Astrocyte of the cerebellum (primary cell): ENCODE results near the gene MOXD1.

Experiments
- DNase-seq: peaks from one replicate; pipeline ENCODE4 v3.0.0-alpha.2; 2011; ENCODE audit warnings: low read depth
- H3K4me3 ChIP-seq: 2 replicates; pipeline ENCODE4 v1.5.1; 2011; ENCODE audit warnings: mild to moderate bottlenecking, low read depth, low read length, moderate library complexity
- in situ Hi-C: cut with HindIII; loops from 2 replicates; pipeline ENCODE4 v1.10.0; 2017; ENCODE audit warnings: low sequenced_read_pairs
- TF ChIP-seq, protein P1 (sequence below): IDR thresholded peaks from 2 replicates; pipeline ENCODE4 v1.5.1; 2012; ENCODE audit warnings: low read length, low read depth, moderate library complexity, mild to moderate bottlenecking; ENCODE audit errors: missing control alignments

MOXD1 gene

DNA sequence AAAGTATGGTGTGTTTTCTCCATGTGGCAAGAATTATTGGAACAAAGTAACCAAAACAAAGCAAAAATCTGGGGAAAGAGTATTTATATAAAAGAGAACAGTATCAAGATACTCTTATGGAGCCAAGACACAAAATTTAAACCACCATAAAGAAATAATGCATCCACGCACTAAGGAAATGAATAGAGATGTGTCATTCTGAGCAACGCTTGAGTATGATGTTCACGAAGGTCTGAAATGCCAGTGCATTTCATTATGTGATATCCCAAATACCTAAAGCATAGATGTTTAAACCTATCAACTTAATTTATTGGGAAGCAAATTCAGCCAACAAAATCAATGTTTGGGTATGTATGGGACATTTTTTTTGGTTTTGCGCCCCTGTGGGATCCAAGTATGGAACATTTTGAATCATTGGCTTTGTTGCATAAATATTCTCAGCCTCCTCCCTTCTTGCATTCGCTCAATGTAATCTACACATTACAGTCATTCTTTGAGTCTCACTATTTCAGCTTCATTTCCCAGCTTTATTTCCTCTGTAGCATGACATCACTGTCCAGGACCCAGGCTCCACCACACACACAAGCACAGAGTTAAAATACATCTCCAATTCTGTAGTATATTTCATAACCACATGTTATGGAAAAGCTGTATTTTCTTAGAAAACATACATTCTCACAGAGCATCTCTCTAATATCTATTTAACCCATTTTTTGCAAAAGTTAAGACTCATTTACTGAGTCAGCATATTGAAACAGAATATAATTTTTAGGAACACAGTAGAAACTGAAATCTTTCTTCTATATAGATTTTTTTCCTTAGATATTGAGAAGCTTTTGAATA lies 11.6 kb upstream of the MOXD1 start:
- TF ChIP-seq, protein P1, sequence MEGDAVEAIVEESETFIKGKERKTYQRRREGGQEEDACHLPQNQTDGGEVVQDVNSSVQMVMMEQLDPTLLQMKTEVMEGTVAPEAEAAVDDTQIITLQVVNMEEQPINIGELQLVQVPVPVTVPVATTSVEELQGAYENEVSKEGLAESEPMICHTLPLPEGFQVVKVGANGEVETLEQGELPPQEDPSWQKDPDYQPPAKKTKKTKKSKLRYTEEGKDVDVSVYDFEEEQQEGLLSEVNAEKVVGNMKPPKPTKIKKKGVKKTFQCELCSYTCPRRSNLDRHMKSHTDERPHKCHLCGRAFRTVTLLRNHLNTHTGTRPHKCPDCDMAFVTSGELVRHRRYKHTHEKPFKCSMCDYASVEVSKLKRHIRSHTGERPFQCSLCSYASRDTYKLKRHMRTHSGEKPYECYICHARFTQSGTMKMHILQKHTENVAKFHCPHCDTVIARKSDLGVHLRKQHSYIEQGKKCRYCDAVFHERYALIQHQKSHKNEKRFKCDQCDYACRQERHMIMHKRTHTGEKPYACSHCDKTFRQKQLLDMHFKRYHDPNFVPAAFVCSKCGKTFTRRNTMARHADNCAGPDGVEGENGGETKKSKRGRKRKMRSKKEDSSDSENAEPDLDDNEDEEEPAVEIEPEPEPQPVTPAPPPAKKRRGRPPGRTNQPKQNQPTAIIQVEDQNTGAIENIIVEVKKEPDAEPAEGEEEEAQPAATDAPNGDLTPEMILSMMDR = no peak
- H3K4me3 ChIP-seq = no peak overlapping the region
- in situ Hi-C loops = no loop called here
- no peak for DNase-seq

DNA sequence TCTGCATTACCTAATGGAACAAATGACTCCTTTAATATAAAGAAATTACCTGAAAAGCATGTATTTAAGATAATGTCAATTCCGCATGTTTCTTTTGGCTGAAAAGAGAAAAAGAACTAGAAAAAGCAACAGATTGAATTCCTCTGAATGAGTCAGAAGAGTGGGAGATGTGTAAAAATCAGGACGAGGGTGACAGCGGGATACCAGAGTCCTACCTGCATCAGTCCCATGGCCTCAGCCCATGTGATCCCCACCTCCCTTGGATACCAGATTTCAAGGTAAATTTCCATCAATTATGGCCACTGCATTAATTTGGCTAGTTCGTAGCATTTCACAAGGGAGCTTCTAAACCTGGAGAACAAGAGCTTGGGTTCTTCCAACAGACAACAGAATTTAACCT lies 10.0 kb upstream of the MOXD1 start:
- no peak for DNase-seq
- TF ChIP-seq, protein P1 = no peak
- no peak overlapping the region for H3K4me3 ChIP-seq
- in situ Hi-C loops = no loop called here

DNA sequence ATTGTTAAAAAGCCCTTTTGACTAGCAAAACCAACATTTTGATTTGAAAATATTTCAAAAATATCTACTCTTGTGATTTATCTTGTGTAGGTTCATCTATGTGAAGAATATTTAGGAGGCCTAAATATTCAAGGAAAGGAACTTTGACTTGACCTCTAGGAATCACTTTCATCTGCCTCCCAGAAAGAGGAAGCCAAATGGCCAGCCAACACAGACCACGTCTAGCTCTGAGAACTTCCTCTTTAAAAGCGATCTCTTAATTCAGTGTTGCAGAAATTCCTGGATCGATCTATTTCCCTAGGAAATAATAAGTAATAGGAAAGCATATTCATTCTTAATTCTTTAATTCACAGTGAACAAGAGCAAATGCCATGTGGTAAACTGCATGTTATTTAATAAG lies 9.6 kb upstream of the MOXD1 start:
- no peak overlapping the region for H3K4me3 ChIP-seq
- no peak for DNase-seq
- TF ChIP-seq, protein P1 = no peak
- in situ Hi-C loops = no loop called here

DNA sequence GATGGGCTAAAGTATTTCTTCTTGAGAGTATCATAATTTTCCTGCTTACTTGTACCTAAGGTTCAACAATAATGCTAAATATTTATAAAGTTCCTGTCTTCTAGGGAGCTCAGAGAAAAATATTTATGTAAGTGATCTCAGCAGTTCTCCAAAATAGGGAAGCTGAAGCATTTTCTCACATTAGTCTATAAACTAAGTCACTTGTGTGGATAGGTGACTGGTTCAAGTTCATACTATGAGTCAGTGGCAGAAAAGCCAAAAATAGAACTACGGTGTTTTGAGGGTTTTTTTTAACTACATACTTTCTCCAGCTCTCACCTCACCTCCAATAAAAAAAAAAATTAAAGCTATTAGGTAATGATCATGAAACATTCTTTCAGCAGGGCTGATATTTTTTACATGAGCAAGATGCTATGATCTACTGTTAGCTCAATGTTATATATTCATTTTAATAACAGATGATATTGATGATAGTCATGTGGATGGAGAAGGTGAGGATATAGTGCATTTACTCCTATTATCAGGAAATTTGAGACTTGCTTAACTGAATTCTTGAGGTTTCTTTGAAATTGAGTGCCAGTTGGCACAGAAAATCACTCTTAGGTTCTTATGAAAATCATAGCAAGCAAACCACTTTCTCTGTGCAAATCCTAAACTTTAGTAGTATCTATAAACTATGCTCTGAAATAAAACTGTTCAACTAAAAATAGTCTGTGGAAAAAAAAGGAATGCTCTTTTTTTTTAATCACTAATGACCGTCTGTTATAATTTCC lies 4.1 kb upstream of the MOXD1 start:
- no peak overlapping the region for H3K4me3 ChIP-seq
- DNase-seq = peak; percentile 55
- in situ Hi-C loops = no loop called here
- TF ChIP-seq, protein P1 = no peak

DNA sequence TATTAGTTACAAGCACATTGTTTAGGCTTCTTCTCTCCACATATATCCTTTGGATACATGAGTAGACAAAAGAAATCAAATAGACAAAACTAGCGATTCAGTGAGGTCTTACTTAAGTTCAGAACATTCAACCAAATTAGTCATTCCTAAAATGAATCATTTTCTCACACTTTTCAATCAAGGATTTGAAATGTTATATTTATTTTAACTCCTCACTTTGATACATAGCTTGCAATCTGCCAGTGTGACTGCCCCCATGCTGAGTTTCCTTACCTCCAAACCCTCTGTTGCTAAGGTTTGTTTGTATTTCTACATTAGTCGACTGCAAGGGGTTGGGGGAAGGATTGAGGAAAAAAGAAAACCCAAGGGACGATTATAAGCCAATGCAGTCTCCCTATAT lies 3.5 kb upstream of the MOXD1 start:
- no peak overlapping the region for H3K4me3 ChIP-seq
- TF ChIP-seq, protein P1 = no peak
- in situ Hi-C loops = no loop called here
- no peak for DNase-seq

DNA sequence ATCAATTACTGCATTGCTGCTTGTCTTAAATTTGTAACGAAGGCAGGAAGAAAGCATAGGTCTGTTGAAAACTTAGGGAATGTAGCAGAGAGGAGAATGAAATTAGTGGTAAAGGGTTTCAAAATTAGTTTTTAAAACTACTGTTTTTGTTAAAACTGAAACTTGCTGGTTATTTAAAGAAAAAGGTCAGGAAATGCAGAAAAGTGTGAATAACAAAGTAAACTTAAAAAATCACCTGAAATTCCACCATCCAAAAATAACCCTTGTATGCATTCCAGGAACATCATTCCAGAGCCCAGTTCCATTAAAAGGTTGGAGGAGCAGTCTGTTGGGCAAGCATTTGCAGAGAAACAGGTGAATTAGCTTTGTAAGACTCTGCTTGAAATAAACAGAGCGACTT lies 3.1 kb upstream of the MOXD1 start:
- DNase-seq = no peak
- TF ChIP-seq, protein P1 = no peak
- H3K4me3 ChIP-seq = no peak overlapping the region
- in situ Hi-C loops = no loop called here
